ENCODE measurements around the gene AKT2.

Gene AKT2

DNA sequence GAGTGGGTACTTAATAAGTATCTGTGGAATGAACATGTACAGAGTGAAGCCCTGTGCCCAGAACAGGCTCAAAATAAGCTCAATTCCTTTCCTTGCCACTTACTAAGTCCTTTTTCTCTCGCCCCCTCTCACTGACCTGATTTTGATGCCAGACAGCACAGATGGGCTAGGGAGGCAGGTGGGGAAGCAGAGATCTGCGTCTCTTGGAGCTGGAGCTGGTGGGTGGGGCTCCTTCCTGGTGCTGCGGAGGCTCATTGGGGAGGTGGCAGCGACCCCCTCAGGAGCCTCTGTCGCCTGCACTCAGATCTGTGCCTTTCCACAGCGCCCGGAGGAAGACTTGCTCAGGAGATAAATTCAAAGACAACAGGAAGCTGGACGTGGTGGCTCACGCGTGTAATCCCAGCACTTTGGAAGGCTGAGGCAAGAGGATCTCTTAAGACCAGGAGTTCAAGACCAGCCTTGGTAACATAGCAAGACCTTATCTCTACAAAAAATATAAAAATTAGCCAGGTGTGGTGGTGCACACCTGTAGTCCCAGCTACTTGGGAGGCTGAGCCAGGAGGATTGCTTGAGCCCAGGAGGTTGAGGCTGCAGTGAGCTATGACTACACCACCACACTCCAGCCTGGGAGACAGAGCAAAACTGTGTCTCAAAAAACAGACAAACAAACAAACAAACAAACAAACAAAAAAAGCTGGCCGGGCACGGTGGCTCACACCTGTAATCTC, 14.6 kb downstream of the AKT2 start:
- H3K27me3 ChIP-seq (replicated peaks; ENCODE audit: control insufficient read depth, insufficient read depth, low read length) = no peaks in the 10 kb centered on the region
- no peak overlapping the region for H3K4me3 ChIP-seq (replicated peaks; ENCODE audit: low read depth, low read length)
- H3K36me3 ChIP-seq (ENCODE audit: control insufficient read depth, insufficient read depth, low read length) = peaks cover 5% of the 10 kb centered on the region
- TF ChIP-seq, protein P1, sequence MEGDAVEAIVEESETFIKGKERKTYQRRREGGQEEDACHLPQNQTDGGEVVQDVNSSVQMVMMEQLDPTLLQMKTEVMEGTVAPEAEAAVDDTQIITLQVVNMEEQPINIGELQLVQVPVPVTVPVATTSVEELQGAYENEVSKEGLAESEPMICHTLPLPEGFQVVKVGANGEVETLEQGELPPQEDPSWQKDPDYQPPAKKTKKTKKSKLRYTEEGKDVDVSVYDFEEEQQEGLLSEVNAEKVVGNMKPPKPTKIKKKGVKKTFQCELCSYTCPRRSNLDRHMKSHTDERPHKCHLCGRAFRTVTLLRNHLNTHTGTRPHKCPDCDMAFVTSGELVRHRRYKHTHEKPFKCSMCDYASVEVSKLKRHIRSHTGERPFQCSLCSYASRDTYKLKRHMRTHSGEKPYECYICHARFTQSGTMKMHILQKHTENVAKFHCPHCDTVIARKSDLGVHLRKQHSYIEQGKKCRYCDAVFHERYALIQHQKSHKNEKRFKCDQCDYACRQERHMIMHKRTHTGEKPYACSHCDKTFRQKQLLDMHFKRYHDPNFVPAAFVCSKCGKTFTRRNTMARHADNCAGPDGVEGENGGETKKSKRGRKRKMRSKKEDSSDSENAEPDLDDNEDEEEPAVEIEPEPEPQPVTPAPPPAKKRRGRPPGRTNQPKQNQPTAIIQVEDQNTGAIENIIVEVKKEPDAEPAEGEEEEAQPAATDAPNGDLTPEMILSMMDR (IDR thresholded peaks at IDR 0.05; ENCODE audit: insufficient read depth, low read length, poor library complexity, severe bottlenecking) = no peak
- no peak for DNase-seq (ENCODE audit: extremely low read depth, insufficient read length)

DNA sequence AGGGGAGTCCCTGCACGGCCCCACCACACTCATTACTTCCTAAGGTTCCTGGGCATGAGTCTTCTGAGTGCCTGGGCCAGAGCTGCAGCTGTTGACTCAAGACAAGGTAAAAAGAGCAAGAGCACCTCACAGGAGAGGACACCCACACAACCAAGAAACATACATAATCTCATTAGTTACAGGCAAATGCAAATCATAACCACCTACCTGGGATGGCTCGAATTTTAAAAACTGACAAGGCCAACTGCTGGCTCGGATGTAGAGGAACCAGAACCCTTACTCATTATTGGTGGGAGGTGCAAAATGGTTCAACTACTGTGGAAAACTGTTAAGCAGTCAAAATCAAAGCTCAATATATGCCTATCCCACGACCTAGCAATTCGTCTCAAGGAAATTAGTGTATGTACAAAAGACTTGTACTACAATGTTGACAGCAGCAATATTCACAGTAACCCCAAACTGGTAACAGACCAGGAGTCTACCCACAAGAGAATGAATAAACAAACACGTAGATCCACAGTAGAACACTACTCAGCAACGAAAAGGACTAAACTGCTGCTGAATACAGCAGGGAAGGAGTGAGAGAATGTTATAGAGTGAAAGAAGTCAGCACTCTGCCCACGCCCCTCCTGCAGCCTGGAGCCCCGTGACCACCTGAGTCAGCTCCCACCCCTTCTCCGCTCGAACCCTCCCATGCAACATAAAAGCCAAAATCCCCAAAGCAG, 15.8 kb downstream of the AKT2 start:
- no peak overlapping the region for H3K4me3 ChIP-seq (replicated peaks; ENCODE audit: low read depth, low read length)
- DNase-seq (ENCODE audit: extremely low read depth, insufficient read length) = no peak
- H3K27me3 ChIP-seq (replicated peaks; ENCODE audit: control insufficient read depth, insufficient read depth, low read length) = no peaks in the 10 kb centered on the region
- TF ChIP-seq, protein P1 (IDR thresholded peaks at IDR 0.05; ENCODE audit: insufficient read depth, low read length, poor library complexity, severe bottlenecking) = no peak
- peaks cover 6% of the 10 kb centered on the region for H3K36me3 ChIP-seq (ENCODE audit: control insufficient read depth, insufficient read depth, low read length)

DNA sequence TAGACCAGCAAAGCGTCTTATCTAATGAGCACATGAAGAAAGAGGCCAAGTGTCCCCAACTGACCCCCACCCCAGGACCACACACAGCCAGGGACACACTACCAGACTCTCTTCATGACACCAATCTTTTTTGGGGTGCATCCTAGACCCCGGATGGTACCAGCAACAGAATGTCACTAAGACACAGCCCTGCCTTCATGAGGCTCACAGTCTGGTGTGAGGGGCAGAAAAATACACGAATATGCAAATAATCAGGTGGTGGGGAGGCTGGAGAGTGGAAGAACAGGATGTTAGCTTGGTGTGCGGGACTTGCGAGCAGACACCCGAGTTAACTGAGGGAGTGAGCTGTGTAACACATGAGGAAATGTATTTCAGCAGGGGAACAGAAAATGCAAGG, 17.5 kb downstream of the AKT2 start:
- H3K27me3 ChIP-seq (replicated peaks; ENCODE audit: control insufficient read depth, insufficient read depth, low read length) = no peaks in the 10 kb centered on the region
- H3K4me3 ChIP-seq (replicated peaks; ENCODE audit: low read depth, low read length) = no peak overlapping the region
- H3K36me3 ChIP-seq (ENCODE audit: control insufficient read depth, insufficient read depth, low read length) = peaks cover 20% of the 10 kb centered on the region
- TF ChIP-seq, protein P1 (IDR thresholded peaks at IDR 0.05; ENCODE audit: insufficient read depth, low read length, poor library complexity, severe bottlenecking) = no peak
- DNase-seq (ENCODE audit: extremely low read depth, insufficient read length) = no peak

DNA sequence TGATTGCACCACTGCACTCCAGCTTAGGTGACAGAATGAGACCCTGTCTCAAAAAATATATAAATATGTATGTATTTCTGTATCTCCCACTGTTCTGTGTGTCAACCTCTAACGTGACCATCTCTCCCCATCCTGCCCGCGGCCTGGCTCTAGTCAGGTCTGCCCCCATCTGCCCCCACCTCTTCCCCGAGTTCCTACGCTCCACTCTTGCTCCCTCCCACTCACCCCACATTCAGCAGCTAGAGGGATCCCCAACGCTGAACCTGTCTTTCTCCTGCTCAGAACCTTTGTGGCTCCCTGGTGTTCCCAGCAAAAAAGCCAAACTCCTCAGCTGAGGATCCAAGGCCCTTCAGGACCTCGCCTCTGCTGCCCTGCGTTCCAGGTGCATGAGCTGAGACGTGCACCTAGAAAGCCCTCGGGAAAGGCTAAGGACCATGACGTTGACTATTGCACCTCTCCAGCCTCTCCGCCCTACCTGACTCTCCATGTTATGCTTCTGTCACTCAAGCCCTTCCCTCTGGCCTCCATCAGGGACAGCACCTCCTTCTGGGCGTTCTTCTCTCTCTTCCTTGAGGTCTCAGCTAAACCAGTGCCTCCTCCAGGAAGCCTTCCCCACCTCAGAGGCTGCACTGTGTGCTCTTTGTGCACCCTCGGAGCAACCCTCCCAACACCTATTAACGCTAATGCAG, 18.1 kb downstream of the AKT2 start:
- TF ChIP-seq, protein P1 (IDR thresholded peaks at IDR 0.05; ENCODE audit: insufficient read depth, low read length, poor library complexity, severe bottlenecking) = no peak
- no peak overlapping the region for H3K4me3 ChIP-seq (replicated peaks; ENCODE audit: low read depth, low read length)
- no peaks in the 10 kb centered on the region for H3K27me3 ChIP-seq (replicated peaks; ENCODE audit: control insufficient read depth, insufficient read depth, low read length)
- peaks cover 22% of the 10 kb centered on the region for H3K36me3 ChIP-seq (ENCODE audit: control insufficient read depth, insufficient read depth, low read length)
- no peak for DNase-seq (ENCODE audit: extremely low read depth, insufficient read length)

DNA sequence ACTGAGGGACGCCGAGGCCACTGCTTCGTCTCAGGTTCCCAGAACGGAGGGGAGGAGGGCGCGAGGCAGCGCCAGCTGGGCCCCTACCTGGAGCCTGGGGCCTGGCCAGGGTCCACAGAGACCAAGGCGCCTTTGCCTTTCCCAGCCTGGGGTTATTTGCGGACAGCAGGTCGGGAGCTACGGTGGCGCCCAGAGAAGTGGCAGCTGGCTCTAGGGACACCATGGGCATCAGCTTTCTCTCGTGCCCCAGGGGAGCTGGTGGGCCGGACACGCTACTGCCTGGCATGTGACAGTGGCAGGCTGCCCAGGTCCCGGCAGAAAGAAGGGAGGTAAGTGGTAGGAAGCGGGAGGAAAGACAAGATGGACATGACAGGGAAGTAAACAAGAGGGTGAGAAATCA, 19.0 kb downstream of the AKT2 start:
- TF ChIP-seq, protein P1 (IDR thresholded peaks at IDR 0.05; ENCODE audit: insufficient read depth, low read length, poor library complexity, severe bottlenecking) = no peak
- H3K36me3 ChIP-seq (ENCODE audit: control insufficient read depth, insufficient read depth, low read length) = peaks cover 22% of the 10 kb centered on the region
- H3K27me3 ChIP-seq (replicated peaks; ENCODE audit: control insufficient read depth, insufficient read depth, low read length) = no peaks in the 10 kb centered on the region
- no peak for DNase-seq (ENCODE audit: extremely low read depth, insufficient read length)
- no peak overlapping the region for H3K4me3 ChIP-seq (replicated peaks; ENCODE audit: low read depth, low read length)

All from GM06990 (cell line).